ENCODE results near the gene ZNF592. TPM values are rescaled to one million over a fixed set of nuclear protein-coding genes. Genes with fewer than 3 reads are reported as not detected.

ZNF592 gene
- total RNA-seq, 1 experiment from 2014 or later, result 34.6 TPM

GRCh38 chr15:84772031-84772430 is 23.6 kb downstream of the ZNF592 start:
- Histone ChIP-seq H3K4me2 (ENCODE audit: insufficient read depth, insufficient read length, low read length) (no peak overlapping the region), H2BK5ac (ENCODE audit: insufficient read length, low read length) (no peak overlapping the region), H3K4ac (ENCODE audit: low read depth, low read length) (no peak overlapping the region), H4K20me1 (ENCODE audit: control insufficient read depth, insufficient read depth, insufficient read length) (no peaks in the 10 kb centered on the region), H3K9ac (ENCODE audit: extremely low read depth, insufficient read length, low read length) (no peak overlapping the region), H2BK15ac (ENCODE audit: low read depth, low read length) (no peak overlapping the region), H3K23ac (ENCODE audit: insufficient read length, low read depth, low read length) (no peak overlapping the region), H2BK12ac (ENCODE audit: insufficient read length, low read depth, low read length) (no peak overlapping the region), H2BK120ac (ENCODE audit: low read depth, low read length, poor library complexity, severe bottlenecking) (no peak overlapping the region), H3K18ac (ENCODE audit: insufficient read length, low read depth, low read length) (no peak overlapping the region), H4K8ac (replicated peaks; ENCODE audit: insufficient read length, low read depth, low read length) (no peak overlapping the region), H3K4me1 (ENCODE audit: insufficient read depth, low read length) (no peaks in the 10 kb centered on the region), H3K27me3 (ENCODE audit: insufficient read depth, low read length) (no peaks in the 10 kb centered on the region), H3K23me2 (ENCODE audit: insufficient read length, low read depth, low read length, poor library complexity, severe bottlenecking) (no peaks in the 10 kb centered on the region), H3T11ph (ENCODE audit: low read length) (no peak overlapping the region), H2AFZ (ENCODE audit: low read length) (no peak overlapping the region), H3K79me1 (ENCODE audit: insufficient read depth, low read depth, low read length, poor library complexity, severe bottlenecking) (no peaks in the 10 kb centered on the region), H3K56ac (ENCODE audit: insufficient read length, low read depth, low read length) (no peak overlapping the region), H3K27ac (ENCODE audit: insufficient read length, low read depth, low read length) (no peak overlapping the region), H4K91ac (ENCODE audit: insufficient read length, low read depth, low read length) (no peak overlapping the region), H2BK20ac (ENCODE audit: low read depth, low read length, poor library complexity, severe bottlenecking) (no peak overlapping the region), H4K5ac (ENCODE audit: insufficient read length, low read depth, low read length) (no peak overlapping the region), H3K14ac (ENCODE audit: insufficient read depth, low read length) (no peak overlapping the region), H2AK5ac (ENCODE audit: insufficient read length, low read length) (no peak overlapping the region), H3K79me2 (ENCODE audit: insufficient read depth, low read length) (no peaks in the 10 kb centered on the region; the same call in 1 of the 2 replicates), H3K9me3 (ENCODE audit: control insufficient read depth, low read depth, low read length) (no peaks in the 10 kb centered on the region)
- H3K4me3 Mint-ChIP-seq, result no peak overlapping the region
- H3K9me3 Mint-ChIP-seq, result no peaks in the 10 kb centered on the region
- H3K36me3 Mint-ChIP-seq (ENCODE audit: insufficient read depth in 1 of 3, low read depth in 3 of 3), result peaks cover 0 to 24% (median 13%) of the 10 kb centered on the region in 3 experiments; a peak in 6 of 7 replicates
- H3K27me3 Mint-ChIP-seq (ENCODE audit: low read depth), result no peaks in the 10 kb centered on the region
- no peak for DNase-seq
- H3K27ac Mint-ChIP-seq, result peak overlapping the region in 1 of 3 experiments; percentile 40; a peak in 1 of 7 replicates
- no CpG with 5 or more reads among the region's 5 CpGs for WGBS (ENCODE audit: extremely low coverage, insufficient read length, low lambda C conversion rate)
- H3K4me1 Mint-ChIP-seq, result peaks cover 3 to 4% of the 10 kb centered on the region in 2 experiments; a peak in 2 of 4 replicates
- no peak for TF ChIP-seq CTCF (conservative IDR thresholded peaks at IDR 0.05)

Measured in H9 (cell line).